Prostate gland (tissue), 2 donors: Measurements from ENCODE around the gene LRRTM4. TPM values are rescaled to one million over a fixed set of nuclear protein-coding genes. Genes with fewer than 3 reads are reported as not detected.

Experiments used
- DNase-seq: peaks from one replicate; pipeline ENCODE4 v3.0.0-alpha.2; 2019; ENCODE audit warnings: low spot score
- H3K27ac ChIP-seq, 2 donors: fragments of 200-600 bp; sonication (generic); 2 replicates each; pipeline ENCODE4 v1.5.1; 2017 to 2019
- H3K27me3 ChIP-seq: fragments of 200-600 bp; sonication (generic); replicated peaks from 2 replicates; pipeline ENCODE4 v1.5.1; 2019; ENCODE audit not compliant: insufficient read depth
- H3K36me3 ChIP-seq, 2 donors: fragments of 200-600 bp; sonication (generic); 1 replicate in 1 of 2; 2 replicates in 1 of 2; pipeline versions ENCODE4 v1.5.1 to v1.8.1; 2017 to 2019
- H3K4me1 ChIP-seq: fragments of 200-600 bp; sonication (generic); replicated peaks from 2 replicates; pipeline ENCODE4 v1.5.1; 2019
- H3K4me3 ChIP-seq, 2 donors: fragments of 200-600 bp; sonication (generic); 2 replicates each; pipeline ENCODE4 v1.5.1; 2017 to 2019
- H3K9me3 ChIP-seq: fragments of 200-600 bp; sonication (generic); 2 replicates; pipeline ENCODE4 v1.5.1; 2017
- POLR2A ChIP-seq: fragments of 450-650 bp; IDR thresholded peaks from one replicate; pipeline ENCODE4 v1.6.1; 2016; ENCODE audit warnings: antibody characterized with exemption, mild to moderate bottlenecking
- POLR2AphosphoS5 ChIP-seq: sonication (generic); formaldehyde crosslinking; IDR thresholded peaks from one replicate; pipeline ENCODE4 v1.6.1; 2017; ENCODE audit warnings: antibody characterized with exemption
- WGBS: methylation state at CpG from one replicate; pipeline ENCODE4 v1.1.5; 2018; 5-methylcytosine and 5-hydroxymethylcytosine counted together
- intact Hi-C: fragments of 100-400 bp; cut with DNase I; formaldehyde crosslinking; loops from one replicate; pipeline ENCODE4 v1.14.2; 2022
- total RNA-seq, 2 donors: library from RNA; depleted of rRNA; stranded (reverse); fragments of >200 nt; gene quantifications; one replicate each; pipeline ENCODE4 v1.1.0, GENCODE V29; 2016
- TF ChIP-seq, protein P1 (sequence below), 4 experiments: fragments of 200-600 bp in 2 of 4; fragments of 450-650 bp in 2 of 4; sonication (generic) in 2 of 4; IDR thresholded peaks; 1 replicate in 3 of 4; 2 replicates in 1 of 4; pipeline ENCODE4 v1.5.1; 2016 to 2019; ENCODE audit warnings: antibody characterized with exemption in 4 of 4, mild to moderate bottlenecking in 2 of 4, moderate library complexity in 2 of 4

LRRTM4 gene
- total RNA-seq, 2 donors from 2014 or later, result 0.09 to 6.2 TPM

DNA sequence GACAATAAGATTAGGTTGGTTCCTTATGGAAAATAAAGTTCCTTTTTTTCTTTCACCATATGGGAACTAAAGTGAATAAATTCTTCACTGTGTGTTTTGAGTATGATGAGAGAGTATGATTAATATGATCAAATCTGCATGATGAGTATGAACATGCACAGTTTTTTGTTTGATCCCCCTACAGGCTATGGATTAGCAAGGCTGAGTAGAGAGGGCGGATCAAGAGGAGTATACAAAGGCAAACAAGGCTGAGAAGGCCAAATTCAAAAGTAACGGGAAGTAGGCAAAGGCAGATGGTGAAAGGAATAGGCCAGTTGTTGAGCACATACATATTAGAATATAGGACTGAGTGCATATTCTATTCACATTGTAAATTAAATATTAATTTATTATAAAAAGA lies 508.2 kb downstream of the LRRTM4 start:
- H3K36me3 ChIP-seq, result no peaks in the 10 kb centered on the region
- no peaks in the 10 kb centered on the region for H3K9me3 ChIP-seq
- TF ChIP-seq POLR2AphosphoS5, result no peak
- TF ChIP-seq POLR2A, result no peak
- TF ChIP-seq, protein P1, sequence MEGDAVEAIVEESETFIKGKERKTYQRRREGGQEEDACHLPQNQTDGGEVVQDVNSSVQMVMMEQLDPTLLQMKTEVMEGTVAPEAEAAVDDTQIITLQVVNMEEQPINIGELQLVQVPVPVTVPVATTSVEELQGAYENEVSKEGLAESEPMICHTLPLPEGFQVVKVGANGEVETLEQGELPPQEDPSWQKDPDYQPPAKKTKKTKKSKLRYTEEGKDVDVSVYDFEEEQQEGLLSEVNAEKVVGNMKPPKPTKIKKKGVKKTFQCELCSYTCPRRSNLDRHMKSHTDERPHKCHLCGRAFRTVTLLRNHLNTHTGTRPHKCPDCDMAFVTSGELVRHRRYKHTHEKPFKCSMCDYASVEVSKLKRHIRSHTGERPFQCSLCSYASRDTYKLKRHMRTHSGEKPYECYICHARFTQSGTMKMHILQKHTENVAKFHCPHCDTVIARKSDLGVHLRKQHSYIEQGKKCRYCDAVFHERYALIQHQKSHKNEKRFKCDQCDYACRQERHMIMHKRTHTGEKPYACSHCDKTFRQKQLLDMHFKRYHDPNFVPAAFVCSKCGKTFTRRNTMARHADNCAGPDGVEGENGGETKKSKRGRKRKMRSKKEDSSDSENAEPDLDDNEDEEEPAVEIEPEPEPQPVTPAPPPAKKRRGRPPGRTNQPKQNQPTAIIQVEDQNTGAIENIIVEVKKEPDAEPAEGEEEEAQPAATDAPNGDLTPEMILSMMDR (IDR thresholded peaks at IDR 0.05), result no peak
- 50% methylated on average over 2 of the region's 2 CpGs for WGBS
- no peak for DNase-seq
- H3K27ac ChIP-seq, result no peak overlapping the region
- H3K4me3 ChIP-seq, result no peak overlapping the region
- intact Hi-C loops, result no loop called here
- no peaks in the 10 kb centered on the region for H3K27me3 ChIP-seq
- H3K4me1 ChIP-seq, result no peaks in the 10 kb centered on the region

DNA sequence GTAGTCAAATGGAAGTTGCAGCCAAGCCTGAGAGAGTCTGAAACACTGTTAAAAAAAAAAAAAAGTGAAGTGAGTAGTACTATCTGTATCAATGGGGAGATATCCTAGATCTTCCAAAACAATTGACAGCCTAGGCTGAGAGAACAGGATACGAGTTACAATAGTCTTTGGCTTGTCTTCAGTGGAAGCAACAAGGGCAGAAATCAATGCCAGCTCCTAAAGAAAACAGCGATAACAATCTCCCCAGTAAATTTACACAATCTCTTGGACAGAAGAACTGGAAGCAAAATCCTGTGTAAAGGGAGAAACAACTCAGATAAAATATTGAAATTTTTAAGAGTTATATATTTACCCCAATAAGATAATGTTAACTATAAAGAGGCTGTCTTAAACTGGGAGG lies 508.7 kb downstream of the LRRTM4 start:
- WGBS, result 25% methylated on average over 2 of the region's 2 CpGs
- no peaks in the 10 kb centered on the region for H3K27me3 ChIP-seq
- peak; percentile 25 for DNase-seq
- no peak overlapping the region for H3K27ac ChIP-seq
- no peaks in the 10 kb centered on the region for H3K9me3 ChIP-seq
- no peaks in the 10 kb centered on the region for H3K36me3 ChIP-seq
- H3K4me1 ChIP-seq, result no peaks in the 10 kb centered on the region
- intact Hi-C loops, result no loop called here
- H3K4me3 ChIP-seq, result no peak overlapping the region
- TF ChIP-seq, protein P1 (IDR thresholded peaks at IDR 0.05), result no peak
- TF ChIP-seq POLR2AphosphoS5 (peak; percentile 59), POLR2A (no peak)

DNA sequence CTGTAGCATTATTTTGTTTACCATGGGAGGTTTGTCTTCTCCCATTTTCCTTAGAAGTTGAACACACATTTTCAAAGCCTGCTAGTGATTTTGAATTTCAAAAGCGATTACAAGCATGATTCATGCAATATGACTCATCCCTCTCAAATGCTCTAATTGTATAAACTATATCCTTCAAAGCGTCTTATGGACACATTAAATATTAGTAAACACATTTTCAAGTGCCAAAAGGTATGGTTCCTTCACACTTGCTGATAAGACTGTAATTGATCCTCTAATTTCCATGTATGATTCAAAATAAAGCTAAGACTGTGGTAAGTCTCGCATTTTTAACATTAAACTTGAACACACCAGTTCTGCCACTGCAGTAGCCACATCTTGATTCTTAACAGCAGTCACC lies 512.9 kb downstream of the LRRTM4 start:
- no peaks in the 10 kb centered on the region for H3K27me3 ChIP-seq
- H3K4me3 ChIP-seq, result no peak overlapping the region
- no peaks in the 10 kb centered on the region for H3K9me3 ChIP-seq
- no peaks in the 10 kb centered on the region for H3K36me3 ChIP-seq
- TF ChIP-seq, protein P1 (IDR thresholded peaks at IDR 0.05), result no peak
- TF ChIP-seq POLR2A, result no peak
- TF ChIP-seq POLR2AphosphoS5, result no peak
- intact Hi-C loops, result no loop called here
- no peak overlapping the region for H3K27ac ChIP-seq
- 77% methylated on average over 3 of the region's 3 CpGs for WGBS
- DNase-seq, result no peak
- no peaks in the 10 kb centered on the region for H3K4me1 ChIP-seq

DNA sequence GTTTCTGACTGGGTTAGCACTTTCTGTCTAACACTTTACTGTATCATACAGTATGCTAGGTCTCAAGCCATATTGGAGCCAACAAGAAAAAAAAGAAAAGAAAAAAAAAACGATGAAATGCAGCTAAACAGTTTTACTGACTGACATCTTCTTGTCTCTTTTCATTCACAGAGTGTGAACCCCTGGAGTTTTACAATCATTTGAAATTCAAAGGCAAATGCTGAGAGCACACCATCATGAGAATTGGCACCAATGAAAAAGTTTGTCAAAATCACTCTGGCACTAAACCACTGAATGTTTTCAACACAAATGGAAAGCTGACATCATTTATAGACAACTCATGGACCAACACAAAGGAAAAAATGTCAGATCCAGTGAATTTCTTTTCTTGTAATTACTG lies 513.3 kb downstream of the LRRTM4 start:
- H3K9me3 ChIP-seq, result no peaks in the 10 kb centered on the region
- 6% methylated on average over 1 of the region's 1 CpG for WGBS
- no peaks in the 10 kb centered on the region for H3K36me3 ChIP-seq
- intact Hi-C loops, result no loop called here
- no peaks in the 10 kb centered on the region for H3K27me3 ChIP-seq
- TF ChIP-seq, protein P1 (IDR thresholded peaks at IDR 0.05), result no peak
- no peaks in the 10 kb centered on the region for H3K4me1 ChIP-seq
- DNase-seq, result no peak
- no peak overlapping the region for H3K27ac ChIP-seq
- H3K4me3 ChIP-seq, result no peak overlapping the region

DNA sequence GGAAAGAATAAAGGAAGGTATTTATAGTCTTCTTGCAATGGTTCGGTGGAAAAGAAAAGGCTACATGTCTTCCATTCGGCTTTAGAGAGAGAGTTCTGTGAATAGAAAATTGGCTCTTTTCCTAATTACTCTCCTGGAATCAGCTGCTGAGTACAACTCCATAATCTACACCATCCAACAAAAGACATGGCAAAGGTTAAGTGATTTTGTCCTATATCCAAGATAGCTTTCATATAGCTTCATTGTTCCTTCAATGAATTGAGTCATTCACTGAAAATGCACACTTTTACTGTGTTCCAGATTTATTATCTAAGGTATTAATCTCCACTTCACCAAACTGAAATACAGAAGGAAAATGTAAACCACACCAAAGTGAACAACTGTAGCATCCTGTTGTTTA lies 514.5 kb downstream of the LRRTM4 start:
- Histone ChIP-seq H3K4me1 (no peaks in the 10 kb centered on the region), H3K4me3 (no peak overlapping the region), H3K27ac (no peak overlapping the region), H3K36me3 (no peaks in the 10 kb centered on the region), H3K27me3 (no peaks in the 10 kb centered on the region), H3K9me3 (no peaks in the 10 kb centered on the region)
- TF ChIP-seq, protein P1 (IDR thresholded peaks at IDR 0.05), result no peak
- TF ChIP-seq POLR2AphosphoS5, result no peak
- no peak for TF ChIP-seq POLR2A
- 48% methylated on average over 2 of the region's 2 CpGs for whole genome bisulfite sequencing
- DNase-seq, result no peak
- intact Hi-C loops, result no loop called here
